Esophagus squamous epithelium (tissue), 4 donors: ENCODE data around the gene SPATS2L.

Experiments
- CTCF ChIP-seq, 6 experiments: fragments of 450-650 bp in 4 of 6; fragments of 200-600 bp in 2 of 6; sonication (generic) in 2 of 6; IDR thresholded peaks; one replicate each; pipeline ENCODE4 v1.5.1; 2016 to 2019; ENCODE audit warnings: antibody characterized with exemption in 6 of 6, mild to moderate bottlenecking in 4 of 6, moderate library complexity in 4 of 6
- POLR2A ChIP-seq, 4 donors: fragments of 450-650 bp; IDR thresholded peaks; one replicate each; pipeline ENCODE4 v1.6.1; 2017; ENCODE audit warnings: antibody characterized with exemption in 4 of 4, mild to moderate bottlenecking in 4 of 4, moderate library complexity in 3 of 4

GRCh38 chr2:200417366-200417765 is 110.9 kb downstream of the SPATS2L start:
- TF ChIP-seq CTCF (IDR thresholded peaks at IDR 0.05), result no peak
- no peak for TF ChIP-seq POLR2A (IDR thresholded peaks at IDR 0.05)
